ENCODE results near the gene PRKN.

Gene PRKN

DNA sequence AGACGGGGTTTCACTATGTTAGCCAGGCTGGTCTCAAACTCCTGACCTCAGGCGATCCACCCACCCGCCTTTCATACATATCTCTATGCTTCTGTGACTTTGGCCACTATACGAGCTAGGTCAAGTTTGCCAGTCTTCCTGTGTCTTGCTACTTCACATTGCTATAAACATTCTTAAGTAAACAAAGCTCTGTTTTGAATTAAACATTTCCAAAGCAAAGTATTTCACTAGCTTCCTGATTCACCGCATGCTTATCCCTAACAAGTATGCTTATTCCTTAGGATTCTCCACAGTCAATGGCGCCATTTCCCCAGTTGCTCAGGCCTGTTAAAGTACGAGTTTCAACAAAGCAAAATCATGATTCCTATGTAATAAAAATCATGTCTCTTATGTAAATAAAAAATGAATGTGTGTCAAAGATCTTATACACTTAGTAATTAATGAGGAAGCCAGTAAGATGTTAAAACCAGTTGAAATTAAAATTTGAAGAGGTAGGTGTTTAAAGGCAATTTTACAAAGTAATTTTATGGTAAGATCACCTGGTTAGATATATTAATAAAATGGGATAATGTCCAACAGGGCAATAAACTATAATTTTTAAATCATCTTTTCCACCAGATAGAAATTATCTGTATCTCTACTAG is 88.5 kb downstream of the PRKN start:
- TF ChIP-seq, protein P1, sequence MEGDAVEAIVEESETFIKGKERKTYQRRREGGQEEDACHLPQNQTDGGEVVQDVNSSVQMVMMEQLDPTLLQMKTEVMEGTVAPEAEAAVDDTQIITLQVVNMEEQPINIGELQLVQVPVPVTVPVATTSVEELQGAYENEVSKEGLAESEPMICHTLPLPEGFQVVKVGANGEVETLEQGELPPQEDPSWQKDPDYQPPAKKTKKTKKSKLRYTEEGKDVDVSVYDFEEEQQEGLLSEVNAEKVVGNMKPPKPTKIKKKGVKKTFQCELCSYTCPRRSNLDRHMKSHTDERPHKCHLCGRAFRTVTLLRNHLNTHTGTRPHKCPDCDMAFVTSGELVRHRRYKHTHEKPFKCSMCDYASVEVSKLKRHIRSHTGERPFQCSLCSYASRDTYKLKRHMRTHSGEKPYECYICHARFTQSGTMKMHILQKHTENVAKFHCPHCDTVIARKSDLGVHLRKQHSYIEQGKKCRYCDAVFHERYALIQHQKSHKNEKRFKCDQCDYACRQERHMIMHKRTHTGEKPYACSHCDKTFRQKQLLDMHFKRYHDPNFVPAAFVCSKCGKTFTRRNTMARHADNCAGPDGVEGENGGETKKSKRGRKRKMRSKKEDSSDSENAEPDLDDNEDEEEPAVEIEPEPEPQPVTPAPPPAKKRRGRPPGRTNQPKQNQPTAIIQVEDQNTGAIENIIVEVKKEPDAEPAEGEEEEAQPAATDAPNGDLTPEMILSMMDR (conservative IDR thresholded peaks at IDR 0.05): no peak
- no peak for TF ChIP-seq ZFX (IDR thresholded peaks at IDR 0.05)
- peak overlapping the region; percentile 63 for H3K27ac ChIP-seq

DNA sequence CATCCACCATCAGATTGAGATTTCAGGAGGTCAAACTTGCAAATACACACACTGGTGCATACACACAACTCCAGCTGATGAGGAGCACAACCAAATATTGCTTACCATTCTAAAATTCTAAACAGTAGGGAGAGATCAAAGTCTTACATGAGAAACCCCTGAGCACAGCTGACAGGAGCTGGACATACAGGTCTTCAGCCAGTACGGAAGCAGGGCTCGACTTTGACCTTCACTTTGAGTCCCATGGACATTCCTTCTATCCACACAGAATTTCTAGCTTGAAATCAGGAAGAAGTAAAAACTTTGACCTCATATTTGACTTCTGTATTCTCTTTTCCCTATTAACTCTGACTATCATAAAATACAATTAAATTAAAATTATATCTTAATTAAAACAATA is 90.2 kb downstream of the PRKN start:
- TF ChIP-seq, protein P1 (conservative IDR thresholded peaks at IDR 0.05): no peak
- no peak for TF ChIP-seq ZFX (IDR thresholded peaks at IDR 0.05)
- no peak overlapping the region for H3K27ac ChIP-seq

DNA sequence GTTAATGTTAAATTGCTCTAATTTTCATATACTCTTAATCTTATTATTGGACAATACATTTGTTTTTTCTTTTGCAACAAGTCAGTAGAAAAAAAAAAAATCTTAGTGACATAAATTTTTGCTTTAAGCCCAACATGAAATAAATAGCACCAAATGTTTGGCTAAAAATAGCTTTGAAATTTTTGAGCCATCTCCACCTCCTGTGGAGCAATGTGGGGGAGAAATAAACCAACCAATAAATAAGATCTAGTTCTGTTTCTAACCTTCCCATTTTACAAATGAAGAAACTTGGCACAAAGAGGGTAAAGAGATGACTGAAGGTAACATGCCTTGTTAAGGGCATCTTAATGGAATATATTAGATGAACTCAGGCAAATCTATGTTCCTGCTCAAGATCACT is 91.4 kb downstream of the PRKN start:
- H3K27ac ChIP-seq: no peak overlapping the region
- TF ChIP-seq ZFX (IDR thresholded peaks at IDR 0.05): no peak
- TF ChIP-seq, protein P1 (conservative IDR thresholded peaks at IDR 0.05): no peak

DNA sequence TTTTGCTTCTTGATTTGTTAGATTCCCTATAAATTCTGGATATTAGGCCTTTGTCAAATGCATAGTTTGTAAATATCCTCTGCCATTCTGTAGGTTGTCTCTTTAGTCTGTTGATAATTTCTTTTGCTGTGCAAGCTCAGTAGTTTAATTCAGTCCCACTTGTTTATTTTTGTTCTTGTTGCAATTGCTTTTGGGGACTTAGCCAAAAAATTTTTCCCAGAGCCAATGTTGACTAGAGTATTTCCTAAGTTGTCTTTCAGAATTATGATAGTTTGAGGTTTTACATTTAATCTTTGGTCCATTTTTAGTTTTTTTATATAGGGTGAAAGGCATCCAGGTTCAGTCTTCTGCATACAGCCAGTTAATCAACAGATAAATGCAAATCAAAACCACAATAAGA is 96.0 kb downstream of the PRKN start:
- TF ChIP-seq ZFX (IDR thresholded peaks at IDR 0.05): no peak
- TF ChIP-seq, protein P1 (conservative IDR thresholded peaks at IDR 0.05): no peak
- no peak overlapping the region for H3K27ac ChIP-seq

DNA sequence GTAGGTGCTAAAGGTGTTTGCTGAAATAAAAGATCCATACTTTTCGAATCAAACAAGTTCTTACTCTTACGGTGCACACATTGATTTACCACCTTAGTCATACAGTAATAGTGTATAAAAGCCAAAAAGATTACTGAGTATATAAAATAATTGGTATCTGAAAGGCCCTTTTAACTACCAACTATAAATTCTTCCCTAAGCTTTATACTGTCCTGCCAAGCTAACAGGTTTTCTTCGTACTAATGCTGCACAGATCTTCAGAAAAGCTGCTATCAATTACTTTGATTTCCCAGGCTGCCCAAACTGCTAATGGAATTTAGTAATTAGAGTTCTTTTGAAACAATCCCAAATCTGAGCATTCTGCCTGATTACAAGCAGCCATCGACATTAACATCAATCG is 97.5 kb downstream of the PRKN start:
- H3K27ac ChIP-seq: no peak overlapping the region
- TF ChIP-seq, protein P1 (conservative IDR thresholded peaks at IDR 0.05): no peak
- TF ChIP-seq ZFX (IDR thresholded peaks at IDR 0.05): no peak

DNA sequence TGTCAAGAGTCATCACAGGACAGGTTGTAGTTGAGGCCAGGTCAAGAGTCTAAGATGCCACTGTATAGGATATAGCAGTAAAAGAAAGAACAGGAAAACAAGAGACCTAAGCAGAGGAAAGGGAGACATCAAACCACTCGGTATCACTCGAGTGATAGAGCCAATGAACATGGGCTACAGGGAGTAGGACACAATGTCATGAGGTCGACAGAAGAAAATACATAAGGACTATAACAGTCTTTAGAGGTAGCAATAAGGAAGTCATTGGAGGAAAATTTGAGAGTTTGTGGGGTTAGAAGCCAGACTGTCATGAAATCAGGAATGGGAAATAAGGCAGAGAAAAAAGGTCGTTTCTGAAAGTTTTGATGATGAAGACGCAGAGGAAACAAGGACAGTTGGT is 99.7 kb downstream of the PRKN start:
- no peak overlapping the region for H3K27ac ChIP-seq
- TF ChIP-seq ZFX (IDR thresholded peaks at IDR 0.05): no peak
- TF ChIP-seq, protein P1 (conservative IDR thresholded peaks at IDR 0.05): no peak

DNA sequence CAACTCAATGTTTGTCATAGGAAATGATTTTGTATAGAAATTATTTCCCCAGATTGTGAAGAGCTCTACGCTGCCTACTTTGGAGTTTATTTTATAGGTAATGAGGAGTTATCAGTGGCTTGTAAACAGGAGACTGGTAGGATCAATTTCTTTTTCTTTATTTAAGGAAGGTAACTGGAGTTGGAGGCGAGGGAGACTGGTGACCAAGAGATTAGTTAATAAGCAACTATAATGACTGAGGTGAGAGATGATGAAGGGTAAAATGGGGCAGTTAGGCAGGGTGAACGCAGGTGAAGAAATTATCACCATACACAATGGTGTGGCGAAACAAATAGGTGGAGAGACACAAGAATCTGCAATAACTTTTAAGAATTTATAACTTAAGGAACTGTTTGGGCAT is 100.2 kb downstream of the PRKN start:
- no peak overlapping the region for H3K27ac ChIP-seq
- no peak for TF ChIP-seq ZFX (IDR thresholded peaks at IDR 0.05)
- TF ChIP-seq, protein P1 (conservative IDR thresholded peaks at IDR 0.05): no peak

All from C4-2B (cell line).